ENCODE results near the gene SLC22A31.

DNA sequence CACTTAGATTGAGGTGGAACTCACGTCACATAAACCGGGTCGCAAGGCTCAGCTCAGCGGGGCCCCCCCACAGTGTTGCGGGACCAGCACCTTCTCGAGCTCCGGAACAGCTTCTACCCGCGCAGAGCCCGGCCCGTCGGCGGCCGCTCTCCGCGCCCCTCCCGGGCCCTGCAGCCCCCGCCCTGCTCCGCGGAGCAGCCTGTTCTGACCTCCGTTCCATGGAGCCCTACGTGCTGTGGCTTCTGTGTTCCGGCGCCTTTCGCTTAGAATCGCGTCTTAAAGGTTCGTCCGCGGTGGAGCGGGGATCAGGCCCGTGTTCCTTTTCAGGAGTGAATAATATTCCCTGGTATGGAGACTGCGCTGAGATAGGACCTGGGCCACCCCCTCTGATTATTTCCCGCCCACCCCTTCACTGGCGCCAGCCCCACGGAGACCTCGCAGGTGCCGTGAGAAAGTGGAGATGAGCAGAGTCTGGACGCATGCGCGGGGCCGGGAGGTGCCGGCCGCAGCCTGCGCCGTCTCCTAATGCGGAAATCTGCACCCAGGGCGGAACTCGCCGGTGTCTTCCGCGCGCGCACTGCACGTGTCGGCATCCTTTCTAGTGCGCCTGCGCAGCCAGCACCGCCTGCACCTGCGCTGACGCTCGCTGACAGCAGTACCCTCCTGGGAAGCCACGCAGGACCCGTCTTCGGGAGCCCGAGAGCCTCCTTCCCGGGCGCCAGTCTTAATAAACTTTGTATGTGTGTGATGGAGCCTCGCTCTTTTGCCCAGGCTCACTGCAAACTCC, 48.1 kb upstream of the SLC22A31 start:
- TF ChIP-seq, protein P1, sequence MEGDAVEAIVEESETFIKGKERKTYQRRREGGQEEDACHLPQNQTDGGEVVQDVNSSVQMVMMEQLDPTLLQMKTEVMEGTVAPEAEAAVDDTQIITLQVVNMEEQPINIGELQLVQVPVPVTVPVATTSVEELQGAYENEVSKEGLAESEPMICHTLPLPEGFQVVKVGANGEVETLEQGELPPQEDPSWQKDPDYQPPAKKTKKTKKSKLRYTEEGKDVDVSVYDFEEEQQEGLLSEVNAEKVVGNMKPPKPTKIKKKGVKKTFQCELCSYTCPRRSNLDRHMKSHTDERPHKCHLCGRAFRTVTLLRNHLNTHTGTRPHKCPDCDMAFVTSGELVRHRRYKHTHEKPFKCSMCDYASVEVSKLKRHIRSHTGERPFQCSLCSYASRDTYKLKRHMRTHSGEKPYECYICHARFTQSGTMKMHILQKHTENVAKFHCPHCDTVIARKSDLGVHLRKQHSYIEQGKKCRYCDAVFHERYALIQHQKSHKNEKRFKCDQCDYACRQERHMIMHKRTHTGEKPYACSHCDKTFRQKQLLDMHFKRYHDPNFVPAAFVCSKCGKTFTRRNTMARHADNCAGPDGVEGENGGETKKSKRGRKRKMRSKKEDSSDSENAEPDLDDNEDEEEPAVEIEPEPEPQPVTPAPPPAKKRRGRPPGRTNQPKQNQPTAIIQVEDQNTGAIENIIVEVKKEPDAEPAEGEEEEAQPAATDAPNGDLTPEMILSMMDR (conservative IDR thresholded peaks at IDR 0.05; ENCODE audit: low read length) = no peak
- no peak for TF ChIP-seq EZH2phosphoT487 (IDR thresholded peaks at IDR 0.05; ENCODE audit: borderline replicate concordance, low read depth, low read length)
